Measurements from ENCODE around the gene LRRC52.
"Not testable (repeated sequence)": the region's sequence is repeated elsewhere in the genome, so short reads cannot be mapped to it uniquely, and the experiment has no call there.

LRRC52 gene

DNA sequence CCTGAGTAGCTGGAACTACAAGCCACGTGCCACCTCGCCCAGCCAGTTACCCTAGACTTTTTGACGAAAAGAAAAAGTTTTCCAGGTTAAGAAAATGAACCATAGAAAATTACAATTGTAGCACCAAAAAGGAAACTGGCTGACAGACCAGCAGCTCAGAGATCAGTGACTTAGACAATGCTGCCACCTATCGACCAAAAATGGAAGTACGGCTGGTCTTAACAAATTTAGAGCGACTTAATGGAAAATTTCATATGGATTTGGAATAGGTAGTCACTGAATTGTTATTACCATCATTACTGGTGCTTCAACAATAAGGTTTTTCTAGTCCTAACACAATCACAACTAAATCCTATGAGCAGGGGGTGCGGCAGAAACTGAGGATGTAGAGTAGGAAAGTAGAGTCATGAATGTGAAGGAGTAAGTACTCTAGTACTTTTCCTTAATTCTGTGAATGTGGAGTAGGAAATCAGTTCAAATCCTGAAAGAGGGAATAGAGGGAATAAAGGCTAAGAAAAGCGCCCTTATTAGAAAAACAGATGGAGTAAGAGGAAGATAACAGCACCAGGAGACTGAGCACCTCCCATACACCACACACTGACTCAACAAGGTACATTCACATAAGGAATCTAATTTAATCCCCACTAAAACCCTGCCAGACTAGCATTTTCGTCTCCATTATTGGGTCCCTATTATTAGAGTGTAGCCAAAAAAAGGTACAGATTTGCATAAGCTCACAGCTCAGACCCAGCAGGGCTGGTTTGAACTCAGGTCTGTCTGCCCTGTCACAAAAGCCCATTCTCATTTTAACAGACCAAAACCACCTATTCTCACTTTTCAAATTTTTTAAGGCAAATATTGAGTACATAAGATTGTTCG is 49.4 kb downstream of the LRRC52 start:
- peak; percentile 55 for DNase-seq

DNA sequence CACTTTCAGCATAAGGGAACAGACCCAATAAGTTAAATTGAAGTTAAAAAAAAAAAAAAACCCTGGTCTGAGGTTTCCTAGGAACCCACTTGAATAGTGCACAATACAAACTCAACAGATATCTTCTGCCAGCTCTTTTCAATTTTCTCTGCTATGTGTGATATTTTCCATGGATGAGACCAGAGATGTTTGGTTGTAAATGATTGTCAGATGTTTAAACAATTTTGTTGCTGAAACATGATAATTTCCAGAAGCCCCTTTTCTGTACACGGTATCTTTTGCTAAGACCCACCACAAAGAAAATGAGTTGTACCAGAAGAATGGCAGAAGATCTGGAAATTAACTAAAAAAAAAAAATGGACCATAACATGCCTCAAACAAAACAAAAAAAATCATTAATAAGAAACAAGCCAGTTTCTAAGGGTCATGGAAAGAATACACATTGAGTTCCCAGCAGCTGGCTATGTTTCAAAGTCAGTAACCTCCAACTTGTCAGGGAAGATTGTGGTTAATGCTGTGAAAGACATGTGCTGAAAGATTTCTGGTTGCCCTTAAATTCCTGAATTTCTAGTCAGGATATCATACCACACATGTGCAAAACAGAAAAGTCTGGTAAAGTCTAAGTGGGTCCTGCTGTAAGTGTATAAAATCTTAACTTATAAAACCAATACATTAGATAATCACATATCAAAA is 51.6 kb downstream of the LRRC52 start:
- no peak for DNase-seq

DNA sequence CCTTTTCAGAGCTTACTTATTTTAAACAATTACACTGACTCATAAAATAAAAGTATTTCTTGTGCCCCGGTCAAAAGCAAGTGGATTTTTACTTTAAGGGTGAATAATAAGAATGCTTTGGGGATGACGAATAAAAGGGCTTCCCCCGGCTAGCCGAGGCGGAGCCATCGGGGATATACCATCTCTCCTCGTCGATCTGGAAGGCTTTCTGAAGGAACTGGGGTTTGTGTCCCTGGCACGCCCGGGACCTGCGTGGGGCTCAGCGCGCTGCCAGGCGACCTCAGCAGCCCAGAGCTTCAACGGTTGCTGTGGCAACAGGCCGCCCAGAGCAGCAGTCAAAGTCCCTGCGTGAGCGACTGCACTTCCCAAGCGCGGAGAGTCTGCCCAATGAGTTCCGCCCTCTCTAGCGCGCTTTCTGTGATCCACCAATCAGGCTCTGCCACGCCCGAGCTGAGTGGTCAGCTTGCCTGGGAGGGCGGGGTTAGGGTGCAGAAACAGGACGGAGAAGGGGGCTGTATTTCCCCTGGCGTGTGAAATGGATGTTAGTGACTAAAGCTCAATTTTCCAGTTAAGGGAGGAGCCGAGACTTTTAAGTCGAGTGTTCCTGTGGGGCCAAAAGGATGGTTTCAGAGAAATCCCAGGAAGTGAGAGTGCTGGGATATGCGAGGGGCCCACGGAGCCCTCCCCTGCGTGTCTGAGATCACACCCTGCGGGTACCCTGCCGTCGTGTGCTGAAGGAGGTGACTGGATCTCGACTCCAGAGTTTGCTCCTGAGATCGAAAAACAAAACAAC is 54.3 kb downstream of the LRRC52 start:
- DNase-seq, result peak; percentile 98

DNA sequence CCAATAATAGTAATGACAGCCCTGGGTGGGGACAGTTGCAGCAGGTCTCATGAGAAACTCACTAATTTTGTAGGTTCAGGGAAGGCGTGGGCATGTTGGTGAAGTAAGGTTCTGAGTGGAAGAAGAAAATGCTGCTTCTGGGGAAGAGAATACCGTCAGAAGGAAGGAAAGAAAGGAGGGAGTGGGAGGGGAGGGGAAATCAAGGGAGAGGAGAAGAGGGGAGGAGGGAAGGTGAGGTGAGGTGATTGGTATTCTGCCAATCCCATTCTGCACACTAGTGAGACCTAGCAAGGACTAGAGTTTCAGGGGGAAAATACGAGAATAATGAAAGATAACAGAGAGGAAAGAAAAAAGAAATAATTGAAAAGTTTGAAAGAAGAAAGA is 54.9 kb downstream of the LRRC52 start:
- no peak for DNase-seq

DNA sequence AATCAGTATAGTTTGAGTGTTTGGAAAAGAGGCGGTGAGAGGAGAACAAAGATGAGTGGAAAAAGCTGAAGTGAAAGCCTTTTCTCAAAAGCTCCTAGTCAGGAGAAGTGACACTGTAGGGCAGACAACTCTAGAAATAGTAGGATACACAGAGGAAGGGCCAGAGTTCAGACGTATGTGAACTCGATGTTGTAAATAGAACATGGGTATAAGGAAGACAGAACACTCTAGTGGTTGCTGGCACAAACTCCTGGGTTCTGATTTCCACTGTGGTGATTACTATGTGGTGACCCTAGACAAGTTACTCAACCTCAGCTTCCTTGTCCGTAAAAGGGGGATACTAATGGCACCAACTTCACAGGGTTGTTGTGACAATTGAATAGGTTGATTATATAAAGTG is 57.0 kb downstream of the LRRC52 start:
- no peak for DNase-seq

DNA sequence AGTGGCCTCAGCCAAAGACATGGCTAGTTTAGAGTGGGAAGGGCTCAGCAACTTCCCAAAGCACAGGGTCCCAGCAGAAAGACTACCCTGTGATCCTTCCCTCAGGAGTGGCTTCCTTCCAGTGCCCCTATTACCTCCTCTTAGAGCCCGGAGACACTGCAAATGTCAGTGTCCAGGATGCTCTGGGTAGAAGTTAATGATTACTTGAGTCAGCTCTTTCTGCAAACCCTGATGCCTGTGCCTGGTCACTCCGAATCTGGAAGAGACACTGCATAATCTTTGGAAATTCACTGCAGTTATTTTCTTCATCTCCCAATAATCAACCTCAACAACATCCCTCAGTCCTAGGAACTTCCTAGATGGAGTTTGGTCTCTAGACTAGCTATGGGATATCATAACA is 60.0 kb downstream of the LRRC52 start:
- DNase-seq, result no peak

DNA sequence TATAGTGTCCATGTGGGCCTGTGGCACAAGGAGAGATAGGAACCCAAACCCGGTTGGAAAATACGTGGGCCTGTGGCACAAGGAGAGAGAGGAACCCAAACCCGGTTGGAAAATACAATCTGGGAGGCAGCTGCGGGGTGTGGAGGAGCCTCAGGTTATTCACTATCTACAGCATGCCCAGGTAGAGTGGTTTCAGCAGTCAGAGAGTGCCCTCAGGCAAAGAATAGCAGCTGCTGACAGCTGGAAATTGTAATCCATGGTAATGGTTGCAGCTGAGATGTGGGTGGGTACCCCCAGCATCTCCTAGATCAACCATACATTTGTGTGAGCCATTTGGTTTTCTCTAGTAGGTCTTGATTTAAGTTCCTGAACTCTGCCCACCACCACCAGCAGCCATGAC is 61.4 kb downstream of the LRRC52 start:
- DNase-seq, result no peak

DNA sequence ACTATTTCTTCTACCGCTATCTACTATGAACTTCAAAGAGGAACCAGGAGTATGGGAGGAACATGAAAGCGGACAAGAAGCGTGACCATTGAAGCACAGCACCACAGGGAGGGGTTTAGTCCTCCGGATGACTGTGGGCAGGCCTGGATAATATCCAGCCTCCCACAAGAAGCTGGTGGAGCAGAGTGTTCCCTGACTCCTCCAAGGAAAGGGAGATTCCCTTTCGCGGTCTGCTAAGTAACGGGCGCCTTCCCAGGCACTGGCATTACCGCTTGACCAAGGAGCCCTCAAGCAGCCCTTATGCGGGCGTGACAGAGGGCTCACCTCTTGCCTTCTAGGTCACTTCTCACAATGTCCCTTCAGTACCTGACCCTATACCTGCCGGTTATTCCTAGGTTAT is 62.9 kb downstream of the LRRC52 start:
- not testable (repeated sequence) for DNase-seq

DNA sequence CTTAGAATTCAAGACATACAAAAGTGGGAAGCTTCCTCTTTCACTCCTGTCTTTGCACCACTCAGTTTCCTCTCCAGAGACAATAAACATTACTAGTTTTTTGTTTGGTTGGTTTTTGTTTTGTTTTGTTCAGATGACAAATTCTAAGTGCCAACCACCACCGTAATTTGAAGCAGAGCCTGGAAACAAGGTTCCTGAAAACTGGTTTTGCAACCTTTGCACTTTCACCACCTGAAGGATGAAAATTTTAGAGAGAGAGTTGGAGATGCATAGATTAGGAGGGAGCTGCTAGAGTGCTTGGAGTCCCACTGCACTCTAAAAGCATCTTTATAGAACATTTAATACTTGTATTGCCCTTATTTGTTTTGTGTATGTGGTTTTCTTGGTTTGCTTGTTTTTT is 67.1 kb downstream of the LRRC52 start:
- DNase-seq, result no peak

DNA sequence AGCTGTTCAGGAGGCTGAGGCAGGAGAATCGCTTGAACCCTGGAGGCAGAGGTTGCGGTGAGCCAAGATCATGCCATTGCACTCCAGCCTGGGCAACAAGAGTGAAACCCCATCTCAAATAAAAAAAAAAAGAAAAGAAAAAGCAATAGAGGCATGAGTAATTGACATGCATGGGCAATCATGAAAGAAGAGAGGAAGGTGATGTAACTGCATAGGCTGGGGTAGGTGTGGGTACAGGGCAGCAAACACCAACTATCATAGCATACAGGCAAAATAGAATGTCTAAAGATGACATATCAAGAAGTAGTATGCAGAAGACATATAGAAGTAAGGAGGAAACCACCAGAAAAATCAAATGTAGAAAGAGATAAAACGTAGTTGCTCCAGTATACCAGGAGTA is 68.3 kb downstream of the LRRC52 start:
- no peak for DNase-seq
